GM21515 (cell line): Measurements from ENCODE around the gene ZNF628.

Experiments
- ATAC-seq: cut with Tn5 transposase; IDR thresholded peaks from one replicate; pipeline ENCODE4 v1.9.1; 2021; ENCODE audit not compliant: unreplicated experiment

Gene ZNF628

GRCh38 chr19:55449469-55449868 is 26.9 kb upstream of the ZNF628 start:
- ATAC-seq, result no peak

GRCh38 chr19:55451163-55451964 is 25.1 kb upstream of the ZNF628 start:
- no peak for ATAC-seq

GRCh38 chr19:55451965-55452748 is 24.3 kb upstream of the ZNF628 start:
- ATAC-seq, result no peak

DNA sequence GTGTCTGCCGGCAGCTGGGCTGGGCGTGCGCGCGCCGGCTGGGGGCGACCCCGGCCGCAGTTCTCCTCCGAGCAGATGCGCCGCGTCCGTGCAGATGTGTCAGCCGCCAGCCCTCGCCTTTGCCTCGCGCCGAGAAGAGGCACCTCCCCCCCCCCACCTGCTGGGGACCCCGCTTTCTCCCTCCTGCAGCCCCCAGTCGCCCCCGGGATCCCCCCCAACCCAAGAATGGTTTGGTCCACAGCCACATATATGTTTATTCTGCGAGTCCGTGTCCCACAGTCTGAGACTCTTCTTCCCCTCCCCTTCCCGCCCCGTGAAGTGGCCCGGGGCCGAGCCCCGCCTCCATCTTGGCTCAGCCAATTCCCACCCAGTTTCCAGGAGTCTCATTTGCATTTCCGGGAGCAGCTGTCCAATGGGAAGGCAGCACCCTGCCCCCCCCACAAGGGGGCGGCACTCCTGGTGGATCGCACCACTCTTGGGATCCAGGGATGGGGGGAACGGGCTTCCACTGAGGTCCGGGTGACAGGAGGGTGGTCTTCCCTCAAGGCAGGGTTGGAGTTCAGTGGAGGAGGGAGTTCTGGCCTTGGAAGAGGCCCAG is 23.6 kb upstream of the ZNF628 start:
- no peak for ATAC-seq

DNA sequence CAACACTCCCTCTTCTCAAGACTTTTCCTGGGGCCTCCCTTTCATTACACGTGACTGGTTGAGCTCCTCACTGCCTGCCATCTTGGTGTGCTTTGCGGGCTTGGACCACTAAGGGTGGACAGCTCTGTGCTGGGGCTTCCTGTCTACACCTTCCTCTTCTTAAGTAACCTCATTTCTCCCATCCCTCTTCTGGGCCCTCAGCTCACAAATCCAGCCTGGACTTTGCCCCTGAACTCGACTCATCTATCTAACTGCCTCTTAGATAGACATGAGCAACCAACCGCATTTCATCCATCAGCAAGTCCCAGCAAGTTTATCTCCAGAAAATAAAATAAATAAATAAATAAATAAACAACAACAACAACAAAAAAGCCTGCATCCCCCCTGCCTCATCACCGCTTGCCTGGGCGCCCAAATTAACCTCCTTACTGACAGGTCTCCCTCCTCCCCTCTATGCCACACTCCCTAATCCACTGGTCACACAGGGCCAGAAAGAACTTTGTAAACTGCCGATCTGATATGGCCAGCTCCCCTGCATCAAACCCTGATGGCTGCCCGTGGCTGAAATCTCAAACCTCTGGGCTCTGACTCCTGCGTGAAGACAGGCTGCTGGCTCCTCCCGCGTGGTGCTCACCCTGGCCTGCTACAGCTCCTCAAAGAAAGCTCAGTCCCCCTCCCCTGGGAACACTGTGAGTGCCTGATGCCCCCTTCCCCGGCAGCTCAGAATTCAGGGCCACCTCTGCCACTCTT is 22.7 kb upstream of the ZNF628 start:
- ATAC-seq, result no peak

GRCh38 chr19:55454787-55455243 is 21.6 kb upstream of the ZNF628 start:
- ATAC-seq, result no peak

DNA sequence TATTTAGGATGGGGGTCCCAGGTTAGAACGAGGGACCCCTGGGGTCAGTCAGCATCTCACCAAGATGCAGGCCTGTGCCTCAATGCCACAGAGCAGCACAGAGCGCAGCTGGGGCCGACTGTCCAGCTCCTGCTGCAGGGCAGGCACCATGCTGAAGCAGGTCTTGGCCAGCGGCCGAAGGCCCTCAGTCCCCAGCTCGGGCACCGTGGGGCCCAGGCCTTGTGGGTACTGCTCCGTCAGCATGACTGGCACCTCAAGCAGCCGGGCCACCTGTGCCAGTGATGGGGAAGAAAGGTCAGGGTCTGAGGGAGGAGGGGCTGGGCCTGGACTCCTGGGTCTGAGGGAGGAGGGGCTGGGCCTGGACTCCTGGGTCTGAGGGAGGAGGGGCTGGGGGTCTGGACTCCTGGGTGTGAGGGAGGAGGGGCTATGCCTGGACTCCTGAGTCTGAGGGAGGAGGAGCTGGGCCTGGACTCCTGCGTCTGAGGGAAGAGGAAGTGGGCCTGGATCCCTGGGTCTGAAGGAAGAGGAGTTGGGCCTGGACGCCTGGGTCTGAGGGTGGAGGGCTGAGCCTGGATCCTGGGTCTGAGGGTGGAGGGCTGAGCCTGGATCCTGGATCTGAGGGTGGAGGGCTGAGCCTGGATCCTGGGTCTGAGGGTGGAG is 20.7 kb upstream of the ZNF628 start:
- no peak for ATAC-seq

DNA sequence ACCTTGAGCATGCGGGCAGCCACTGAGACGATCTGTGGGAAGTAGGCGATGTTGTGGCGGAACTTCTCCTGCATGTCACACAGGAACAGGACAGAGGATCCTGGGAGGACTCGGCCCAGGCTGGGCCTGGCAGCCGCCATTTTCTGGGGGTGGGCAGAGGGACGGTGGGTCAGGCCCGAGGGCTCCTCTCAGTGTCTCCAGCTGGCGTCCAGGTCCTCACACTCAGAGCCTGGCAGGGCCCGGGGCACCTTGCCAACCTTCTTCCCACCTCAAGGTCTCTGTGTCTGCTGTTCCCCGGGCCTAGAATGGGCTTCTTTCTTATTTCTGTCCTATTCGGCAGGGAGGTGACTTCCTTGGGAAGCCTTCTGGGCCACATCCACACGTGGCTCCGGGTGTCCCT is 20.1 kb upstream of the ZNF628 start:
- no peak for ATAC-seq

DNA sequence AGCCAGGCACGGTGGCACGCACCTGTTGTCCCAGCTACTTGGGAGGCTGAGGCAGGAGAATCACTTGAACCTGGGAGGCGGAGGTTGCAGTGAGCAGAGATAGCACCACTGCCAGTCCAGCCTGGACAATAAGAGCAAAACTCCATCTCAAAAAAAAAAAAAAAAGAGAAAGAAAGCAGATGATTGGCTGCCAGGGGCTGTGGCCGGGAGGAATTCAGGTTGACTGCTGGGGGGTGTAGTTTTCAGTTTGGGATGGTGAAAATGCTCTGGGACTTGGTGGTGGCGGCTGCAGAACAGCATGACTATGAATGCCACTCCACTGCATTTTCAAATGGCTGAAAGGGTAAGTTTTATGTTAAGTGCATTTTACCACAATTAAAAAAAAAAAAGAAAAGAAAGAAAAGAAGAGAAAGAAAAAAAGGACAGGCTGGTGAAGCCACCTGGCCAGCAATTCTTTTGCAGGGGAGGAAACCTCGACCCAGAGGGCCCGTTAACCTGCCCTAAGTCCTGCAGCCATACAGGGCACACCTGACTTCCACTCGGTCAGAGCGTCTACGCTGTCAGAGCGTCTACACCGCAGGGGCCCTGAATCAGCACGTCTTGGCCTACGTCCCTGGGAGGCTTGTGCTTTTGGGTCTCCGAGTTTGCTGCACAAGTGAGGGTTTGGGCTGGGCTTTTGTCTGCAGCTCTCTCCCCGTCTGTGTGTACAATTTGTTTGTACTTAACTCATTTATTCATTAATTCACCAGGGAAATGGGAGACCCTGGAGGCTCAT is 18.5 kb upstream of the ZNF628 start:
- no peak for ATAC-seq

GRCh38 chr19:55459551-55459949 is 16.9 kb upstream of the ZNF628 start:
- ATAC-seq, result no peak

DNA sequence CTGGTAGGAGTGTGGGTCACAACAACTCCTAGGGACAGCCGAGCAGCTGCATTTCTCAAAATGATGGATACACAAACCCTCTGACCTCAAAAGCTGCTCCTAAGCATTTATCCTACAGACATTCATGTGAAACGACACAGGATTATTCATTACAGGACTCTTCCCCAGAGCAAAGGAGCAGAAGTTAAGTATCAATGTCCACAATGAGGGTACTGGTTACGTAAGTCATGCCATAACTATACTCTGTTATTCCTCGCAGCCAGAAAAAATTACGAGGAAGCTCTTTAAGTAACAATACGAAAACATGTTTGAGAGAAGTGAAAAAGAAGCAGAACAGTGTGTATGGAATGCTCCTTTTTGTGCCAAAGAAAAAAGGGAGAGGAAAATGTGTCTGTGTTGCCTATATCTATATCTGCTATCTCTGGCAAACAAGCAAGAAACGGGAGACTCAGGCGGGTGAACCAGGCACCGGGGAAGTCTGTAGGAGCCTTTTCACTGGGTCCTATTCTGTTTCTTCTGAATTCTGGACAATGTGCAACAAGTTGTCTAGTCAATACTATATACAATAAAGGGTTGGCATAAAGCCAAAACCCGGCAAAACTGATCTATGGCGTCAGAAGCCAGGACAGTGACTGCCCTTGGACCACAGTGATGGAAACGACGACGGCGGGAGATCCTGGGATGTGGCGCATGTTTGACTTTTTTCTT is 16.3 kb upstream of the ZNF628 start:
- no peak for ATAC-seq

- no peak for ATAC-seq
Observed at GRCh38 chr19:55460670-55461258, 15.7 kb upstream of the ZNF628 start.

DNA sequence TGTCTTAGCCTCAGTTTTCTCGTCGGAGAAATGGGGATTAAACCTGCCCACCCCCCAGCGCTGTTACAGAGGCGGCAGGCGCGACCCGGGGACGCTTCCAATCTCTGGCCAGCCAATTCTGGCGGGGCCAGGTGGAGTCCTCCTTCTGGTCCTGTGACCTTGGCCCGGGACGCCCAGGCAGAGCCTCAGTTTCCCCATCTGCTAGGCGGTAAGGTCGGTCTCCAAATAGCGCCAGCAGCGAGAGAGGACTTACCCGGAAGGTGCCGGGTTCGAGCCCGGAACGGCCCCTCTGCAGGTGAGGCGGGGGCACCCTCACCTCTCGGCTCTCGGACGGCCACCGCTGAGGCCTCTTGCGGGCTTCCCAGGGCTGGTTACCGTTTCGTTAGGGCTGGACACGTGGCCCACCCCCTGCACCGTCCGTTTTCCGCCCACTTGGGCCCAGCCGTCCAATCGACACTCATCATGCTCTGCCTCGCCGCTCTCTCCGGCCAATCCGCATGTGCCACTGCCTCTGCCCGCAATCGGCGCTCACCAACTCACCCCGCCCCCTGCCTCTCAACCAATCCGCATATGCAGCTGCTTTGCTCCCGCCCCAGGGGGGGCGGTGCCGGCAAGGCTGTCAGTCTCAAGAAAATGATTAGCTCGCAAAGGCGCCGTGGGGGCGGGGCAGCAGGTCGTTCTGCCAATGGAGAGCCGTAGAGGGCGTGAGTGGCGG is 15.0 kb upstream of the ZNF628 start, which contains the start of gene ISOC2:
Gene ISOC2 (minus strand): TSS at position 384 of the 715 bp plus-strand sequence. CDS start 5,156 bp downstream, outside the sequence.
- ATAC-seq, result peak; percentile 89

DNA sequence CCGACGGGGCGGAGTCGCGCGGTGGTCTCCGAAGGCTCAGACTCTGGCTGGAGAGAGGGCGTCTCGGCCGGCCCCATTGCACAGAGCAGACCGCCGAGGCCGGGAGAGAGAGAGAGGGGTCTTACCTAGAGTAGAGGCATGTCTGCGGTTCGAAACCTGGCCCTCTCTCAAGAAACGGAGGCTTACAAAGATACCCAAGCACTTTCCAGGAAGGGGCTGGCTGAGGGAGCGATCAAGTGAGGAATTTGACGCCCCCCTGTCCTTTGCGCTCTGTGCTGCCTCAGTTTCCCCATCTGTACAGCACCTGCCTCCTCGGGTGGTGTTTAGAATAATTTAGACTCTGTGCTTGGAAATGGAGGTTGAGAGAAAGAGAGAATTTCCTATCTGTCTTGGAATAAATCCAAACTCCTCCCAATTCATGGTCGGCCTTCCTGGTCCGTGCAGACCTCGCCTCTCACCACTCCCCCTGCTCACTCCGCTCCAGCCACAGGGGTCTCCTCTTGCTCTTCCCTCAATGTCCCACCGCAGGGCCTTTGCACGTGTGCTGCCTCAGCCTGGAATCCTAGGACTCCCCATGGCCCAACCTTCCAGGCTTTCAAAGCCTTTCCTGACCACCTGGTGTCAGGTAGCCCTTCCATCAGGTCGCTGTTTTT is 14.3 kb upstream of the ZNF628 start:
- ATAC-seq, result no peak

GRCh38 chr19:55462722-55463121 is 13.7 kb upstream of the ZNF628 start:
- no peak for ATAC-seq

- ATAC-seq, result no peak
Observed at GRCh38 chr19:55463583-55464031, 12.8 kb upstream of the ZNF628 start.

- no peak for ATAC-seq
Observed at GRCh38 chr19:55464039-55464661, 12.3 kb upstream of the ZNF628 start.
